Mesenchymal stem cell (in vitro differentiated cells and primary cell): ENCODE results near the gene CDC42BPB.

Experiments used
- DNase-seq: peaks from one replicate; pipeline ENCODE4 v3.0.0-alpha.2; 2013
- H2AFZ ChIP-seq: one replicate; pipeline ENCODE4 v1.6.1; 2013; ENCODE audit warnings: low read depth, mild to moderate bottlenecking, control low read depth, inconsistent platforms, low read length, moderate library complexity
- H2AK5ac ChIP-seq: 2 replicates; pipeline ENCODE4 v1.6.1; 2013; ENCODE audit warnings: low read length, moderate library complexity, mild to moderate bottlenecking, inconsistent platforms; ENCODE audit not compliant: severe bottlenecking
- H2BK120ac ChIP-seq: one replicate; pipeline ENCODE4 v1.6.1; 2013; ENCODE audit warnings: low read depth, mild to moderate bottlenecking, inconsistent platforms, low read length, moderate library complexity
- H2BK12ac ChIP-seq, 2 experiments: one replicate each; pipeline ENCODE4 v1.6.1; 2013; ENCODE audit warnings: inconsistent platforms in 2 of 2, low read length in 2 of 2, mild to moderate bottlenecking in 2 of 2, moderate library complexity in 2 of 2, control low read depth in 1 of 2
- H2BK15ac ChIP-seq: one replicate; pipeline ENCODE4 v1.6.1; 2013; ENCODE audit warnings: mild to moderate bottlenecking, low read depth, inconsistent platforms; ENCODE audit not compliant: poor library complexity, severe bottlenecking
- H2BK5ac ChIP-seq: 2 replicates; pipeline ENCODE4 v1.6.1; 2013; ENCODE audit warnings: low read depth, mild to moderate bottlenecking, low read length, control low read depth, inconsistent platforms; ENCODE audit not compliant: poor library complexity, severe bottlenecking
- H3K14ac ChIP-seq, 2 experiments: one replicate each; pipeline ENCODE4 v1.6.1; 2013; ENCODE audit warnings: inconsistent platforms in 2 of 2, low read length in 2 of 2, control low read depth in 1 of 2, mild to moderate bottlenecking in 1 of 2, moderate library complexity in 1 of 2
- H3K18ac ChIP-seq, 2 experiments: one replicate each; pipeline ENCODE4 v1.6.1; 2013; ENCODE audit warnings: inconsistent platforms in 2 of 2, low read length in 2 of 2, control low read depth in 1 of 2, low read depth in 1 of 2, mild to moderate bottlenecking in 1 of 2
- H3K23ac ChIP-seq, 2 experiments: one replicate each; pipeline ENCODE4 v1.6.1; 2013; ENCODE audit warnings: inconsistent platforms in 2 of 2, low read length in 2 of 2, mild to moderate bottlenecking in 2 of 2, moderate library complexity in 2 of 2, control low read depth in 1 of 2
- H3K27ac ChIP-seq: 2 replicates; pipeline ENCODE4 v1.5.1; 2013; ENCODE audit warnings: mild to moderate bottlenecking, moderate library complexity, low read length, control low read depth, inconsistent platforms; ENCODE audit not compliant: poor library complexity, severe bottlenecking
- H3K27me3 ChIP-seq, 2 experiments: 2 replicates each; pipeline versions ENCODE4 v1.6.1 to v1.7.0; 2013; ENCODE audit warnings: low read length in 2 of 2, mild to moderate bottlenecking in 2 of 2, moderate library complexity in 2 of 2, control low read depth in 1 of 2, inconsistent platforms in 1 of 2; ENCODE audit not compliant: control insufficient read depth in 1 of 2, insufficient read depth in 1 of 2
- H3K36me3 ChIP-seq, 2 experiments: 2 replicates each; pipeline versions ENCODE4 v1.6.1 to v1.7.0; 2013; ENCODE audit warnings: low read length in 2 of 2, control low read depth in 1 of 2, inconsistent platforms in 1 of 2, low read depth in 1 of 2, mild to moderate bottlenecking in 1 of 2; ENCODE audit not compliant: insufficient read depth in 2 of 2, control insufficient read depth in 1 of 2
- H3K4ac ChIP-seq, 2 experiments: one replicate each; pipeline ENCODE4 v1.6.1; 2013; ENCODE audit warnings: inconsistent platforms in 2 of 2, low read length in 2 of 2, mild to moderate bottlenecking in 2 of 2, moderate library complexity in 2 of 2, control low read depth in 1 of 2, low read depth in 1 of 2
- H3K4me1 ChIP-seq: 2 replicates; pipeline ENCODE4 v1.6.1; 2013; ENCODE audit warnings: low read depth, low read length, control low read depth; ENCODE audit not compliant: control insufficient read depth, insufficient read depth
- H3K4me2 ChIP-seq: 2 replicates; pipeline ENCODE4 v1.6.1; 2013; ENCODE audit warnings: low read length, mild to moderate bottlenecking, inconsistent platforms; ENCODE audit not compliant: poor library complexity, severe bottlenecking
- H3K4me3 ChIP-seq, 2 experiments: 2 replicates each; pipeline versions ENCODE4 v1.5.1 to v1.7.0; 2013; ENCODE audit warnings: low read length in 2 of 2, mild to moderate bottlenecking in 2 of 2, control low read depth in 1 of 2, low read depth in 1 of 2; ENCODE audit not compliant: insufficient read depth in 1 of 2
- H3K79me1 ChIP-seq: replicated peaks from 2 replicates; pipeline ENCODE4 v1.6.1; 2013; ENCODE audit warnings: mild to moderate bottlenecking, control low read depth, low read length, inconsistent platforms; ENCODE audit not compliant: poor library complexity, severe bottlenecking
- H3K9ac ChIP-seq: 2 replicates; pipeline ENCODE4 v1.7.0; 2013; ENCODE audit warnings: mild to moderate bottlenecking, low read length, moderate library complexity
- H3K9me3 ChIP-seq: 2 replicates; pipeline ENCODE4 v1.7.0; 2013; ENCODE audit warnings: mild to moderate bottlenecking, low read length; ENCODE audit not compliant: control insufficient read depth
- H4K8ac ChIP-seq: one replicate; pipeline ENCODE4 v1.6.1; 2013; ENCODE audit warnings: inconsistent platforms, mild to moderate bottlenecking, low read length, moderate library complexity
- H4K91ac ChIP-seq: one replicate; pipeline ENCODE4 v1.6.1; 2013; ENCODE audit warnings: mild to moderate bottlenecking, low read length, inconsistent platforms
- WGBS: methylation state at CpG from one replicate; pipeline ENCODE4 v1.1.7; 2013; ENCODE audit warnings: mixed read lengths; 5-methylcytosine and 5-hydroxymethylcytosine counted together

The CDC42BPB gene

DNA sequence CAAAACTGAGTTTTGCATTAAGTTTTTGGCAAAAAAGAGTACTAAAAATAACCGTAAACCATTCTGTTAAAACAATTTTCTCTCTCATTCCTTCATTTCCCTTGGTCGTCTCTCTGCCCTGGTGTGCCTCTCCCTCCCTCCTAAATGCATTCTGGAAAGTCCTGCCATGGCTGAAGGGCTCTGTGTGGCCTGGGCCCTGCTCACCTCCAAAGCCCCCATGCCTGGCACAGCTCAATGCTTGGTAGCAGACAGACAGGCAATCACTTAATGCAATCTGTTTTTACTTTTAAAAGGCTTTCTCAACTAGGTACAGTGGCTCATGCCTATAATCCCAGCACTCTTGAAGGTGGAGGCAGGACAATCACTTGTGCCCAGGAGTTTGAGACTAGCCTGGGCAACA is 47.8 kb downstream of the CDC42BPB start:
- no peak overlapping the region for H2BK5ac ChIP-seq
- 94% methylated on average over 2 of the region's 2 CpGs for WGBS
- H3K9me3 ChIP-seq: no peaks in the 10 kb centered on the region
- H3K27me3 ChIP-seq: no peaks in the 10 kb centered on the region
- H3K36me3 ChIP-seq: peaks cover 56 to 62% of the 10 kb centered on the region in 2 experiments
- H2BK15ac ChIP-seq: no peak overlapping the region
- no peak overlapping the region for H3K18ac ChIP-seq
- no peak overlapping the region for H3K4ac ChIP-seq
- H3K4me2 ChIP-seq: no peak overlapping the region
- no peak for DNase-seq
- H3K27ac ChIP-seq: no peak overlapping the region
- no peak overlapping the region for H3K9ac ChIP-seq
- no peak overlapping the region for H2AFZ ChIP-seq
- H2BK120ac ChIP-seq: no peak overlapping the region
- H3K4me3 ChIP-seq: no peak overlapping the region
- H4K8ac ChIP-seq: no peak overlapping the region
- H2BK12ac ChIP-seq: no peak overlapping the region
- H3K23ac ChIP-seq: no peak overlapping the region
- H3K14ac ChIP-seq: no peak overlapping the region
- peaks cover 36% of the 10 kb centered on the region for H3K4me1 ChIP-seq
- H2AK5ac ChIP-seq: no peak overlapping the region
- H4K91ac ChIP-seq: no peak overlapping the region
- peaks cover 25% of the 10 kb centered on the region for H3K79me1 ChIP-seq

DNA sequence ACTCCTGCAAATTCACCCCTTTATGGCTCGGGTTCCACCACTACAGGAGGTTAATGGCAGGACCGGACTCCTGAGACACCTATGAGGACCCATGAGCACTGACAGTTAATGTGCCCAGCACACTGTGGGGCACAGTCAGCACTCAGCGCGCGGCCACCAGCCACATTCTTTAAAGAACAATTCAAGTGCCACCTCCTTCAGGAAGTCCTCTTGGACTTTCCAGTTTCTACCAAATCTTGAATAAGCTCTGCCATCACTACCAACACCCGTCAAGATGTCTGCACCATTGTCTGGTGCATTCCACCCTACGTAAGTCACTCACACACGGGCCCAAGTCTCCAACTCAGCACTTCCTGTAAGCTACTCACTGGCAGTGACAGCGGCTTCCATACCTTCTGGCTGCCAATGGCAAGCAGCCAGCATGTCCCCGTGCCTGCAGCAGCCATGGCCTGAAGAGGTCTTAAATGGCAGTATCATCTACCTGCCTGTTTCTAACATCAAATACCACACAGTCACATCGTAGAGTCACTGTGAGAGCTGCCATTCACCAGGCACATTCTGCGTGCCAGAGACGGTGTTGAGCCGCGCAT is 48.5 kb downstream of the CDC42BPB start:
- H2BK120ac ChIP-seq: no peak overlapping the region
- H3K18ac ChIP-seq: peak overlapping the region in 1 of 2 experiments; percentile 25
- no peak overlapping the region for H2AK5ac ChIP-seq
- no peak overlapping the region for H3K4me3 ChIP-seq
- no peak overlapping the region for H3K4me2 ChIP-seq
- H3K14ac ChIP-seq: no peak overlapping the region
- H3K4me1 ChIP-seq: peaks cover 33% of the 10 kb centered on the region
- H3K9me3 ChIP-seq: no peaks in the 10 kb centered on the region
- H2BK15ac ChIP-seq: no peak overlapping the region
- no peak overlapping the region for H3K23ac ChIP-seq
- no peak overlapping the region for H2AFZ ChIP-seq
- H3K4ac ChIP-seq: peak overlapping the region in 1 of 2 experiments; percentile 1
- H3K9ac ChIP-seq: no peak overlapping the region
- no peaks in the 10 kb centered on the region for H3K27me3 ChIP-seq
- peak; percentile 28 for DNase-seq
- no peak overlapping the region for H3K27ac ChIP-seq
- no peak overlapping the region for H2BK12ac ChIP-seq
- 85% methylated on average over 15 of the region's 15 CpGs for WGBS
- peaks cover 31% of the 10 kb centered on the region for H3K79me1 ChIP-seq
- H4K8ac ChIP-seq: no peak overlapping the region
- H4K91ac ChIP-seq: no peak overlapping the region
- H2BK5ac ChIP-seq: no peak overlapping the region
- H3K36me3 ChIP-seq: peaks cover 62 to 69% of the 10 kb centered on the region in 2 experiments

DNA sequence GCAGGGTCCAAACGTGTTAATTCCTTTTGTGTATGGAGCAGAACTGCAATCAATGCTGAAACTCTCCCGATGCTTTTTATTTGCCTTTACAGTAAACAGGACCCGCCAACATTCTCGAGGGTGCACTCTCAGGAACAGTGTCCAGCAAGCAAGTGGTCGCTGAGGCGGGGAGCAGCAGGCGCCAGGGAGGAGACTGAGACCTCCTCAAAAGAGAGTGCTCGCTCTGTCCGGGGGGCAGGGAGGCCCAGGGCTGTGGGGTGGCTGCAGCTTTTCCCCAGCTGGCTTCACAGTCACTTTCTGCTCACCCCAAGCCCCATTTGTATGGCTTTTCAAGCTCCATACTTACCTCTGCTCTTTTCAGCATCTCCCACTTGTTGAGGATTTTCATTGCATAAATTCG is 49.2 kb downstream of the CDC42BPB start:
- H2BK12ac ChIP-seq: no peak overlapping the region
- H2AFZ ChIP-seq: no peak overlapping the region
- WGBS: 94% methylated on average over 10 of the region's 10 CpGs
- H2BK5ac ChIP-seq: no peak overlapping the region
- H3K18ac ChIP-seq: no peak overlapping the region
- H3K23ac ChIP-seq: no peak overlapping the region
- H3K4me1 ChIP-seq: peaks cover 32% of the 10 kb centered on the region
- H4K91ac ChIP-seq: no peak overlapping the region
- H3K4me2 ChIP-seq: no peak overlapping the region
- H2BK120ac ChIP-seq: no peak overlapping the region
- H3K9me3 ChIP-seq: no peaks in the 10 kb centered on the region
- no peak overlapping the region for H3K9ac ChIP-seq
- no peak overlapping the region for H3K27ac ChIP-seq
- no peak overlapping the region for H3K4ac ChIP-seq
- H3K36me3 ChIP-seq: peaks cover 69 to 71% of the 10 kb centered on the region in 2 experiments
- H3K4me3 ChIP-seq: no peak overlapping the region
- H4K8ac ChIP-seq: no peak overlapping the region
- no peak for DNase-seq
- H3K79me1 ChIP-seq: peaks cover 32% of the 10 kb centered on the region
- no peaks in the 10 kb centered on the region for H3K27me3 ChIP-seq
- H3K14ac ChIP-seq: no peak overlapping the region
- no peak overlapping the region for H2AK5ac ChIP-seq
- no peak overlapping the region for H2BK15ac ChIP-seq

DNA sequence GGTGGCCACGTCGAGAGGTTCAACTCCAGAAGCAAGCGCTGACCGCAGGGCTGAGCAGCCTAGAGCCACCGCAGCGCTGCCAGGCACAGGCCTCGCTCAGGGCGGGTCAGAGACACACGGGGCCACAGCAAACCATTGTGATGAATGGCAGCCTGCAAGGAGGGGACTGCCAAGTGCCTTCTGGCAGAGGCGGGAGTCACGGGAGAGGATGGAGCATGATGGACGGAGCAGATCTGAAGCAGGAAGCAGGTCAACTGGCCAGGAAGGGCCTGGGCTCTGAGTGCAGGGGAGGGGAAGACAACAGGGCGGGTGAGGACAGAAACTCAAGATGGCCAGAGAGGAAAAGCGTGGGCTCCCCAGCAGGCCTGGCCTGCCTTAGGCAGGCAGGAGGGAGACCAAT is 49.8 kb downstream of the CDC42BPB start:
- DNase-seq: no peak
- H3K27me3 ChIP-seq: no peaks in the 10 kb centered on the region
- no peak overlapping the region for H2BK15ac ChIP-seq
- H3K4me1 ChIP-seq: peaks cover 27% of the 10 kb centered on the region
- H3K4me3 ChIP-seq: no peak overlapping the region
- H2BK12ac ChIP-seq: no peak overlapping the region
- no peak overlapping the region for H3K9ac ChIP-seq
- H3K14ac ChIP-seq: no peak overlapping the region
- H3K27ac ChIP-seq: no peak overlapping the region
- H3K4me2 ChIP-seq: no peak overlapping the region
- no peak overlapping the region for H4K8ac ChIP-seq
- no peak overlapping the region for H3K18ac ChIP-seq
- no peak overlapping the region for H2BK120ac ChIP-seq
- 94% methylated on average over 14 of the region's 14 CpGs for WGBS
- H3K79me1 ChIP-seq: peaks cover 36% of the 10 kb centered on the region
- peak overlapping the region; percentile 47 for H4K91ac ChIP-seq
- H2BK5ac ChIP-seq: no peak overlapping the region
- H2AK5ac ChIP-seq: no peak overlapping the region
- no peak overlapping the region for H2AFZ ChIP-seq
- no peaks in the 10 kb centered on the region for H3K9me3 ChIP-seq
- H3K23ac ChIP-seq: no peak overlapping the region
- no peak overlapping the region for H3K4ac ChIP-seq
- H3K36me3 ChIP-seq: peaks cover 71 to 75% of the 10 kb centered on the region in 2 experiments
